Adipocyte (in vitro differentiated cells): Measurements from ENCODE around the gene GADL1.
A peak's percentile ranks its signal among the peaks of the same experiment; 100 is the strongest.

ENCODE experiments used
- DNase-seq: peaks from one replicate; pipeline ENCODE4 v3.0.0-alpha.2; 2015; ENCODE audit warnings: low read depth
- H3K27me3 ChIP-seq: replicated peaks from 2 replicates; pipeline ENCODE4 v1.7.0; 2013; ENCODE audit warnings: mild to moderate bottlenecking, low read length, moderate library complexity; ENCODE audit not compliant: control insufficient read depth, insufficient read depth
- H3K36me3 ChIP-seq: 2 replicates; pipeline ENCODE4 v1.7.0; 2013; ENCODE audit warnings: low read length, mild to moderate bottlenecking, moderate library complexity; ENCODE audit not compliant: control insufficient read depth, insufficient read depth, severe bottlenecking
- H3K4me1 ChIP-seq: 2 replicates; pipeline ENCODE4 v1.7.0; 2013; ENCODE audit warnings: mild to moderate bottlenecking, low read length, moderate library complexity; ENCODE audit not compliant: control insufficient read depth, insufficient read depth
- H3K4me3 ChIP-seq: 2 replicates; pipeline ENCODE4 v1.7.0; 2013; ENCODE audit warnings: mild to moderate bottlenecking, low read length, moderate library complexity
- H3K9ac ChIP-seq: 2 replicates; pipeline ENCODE4 v1.7.0; 2013; ENCODE audit warnings: mild to moderate bottlenecking, low read length, moderate library complexity
- H3K9me3 ChIP-seq: 2 replicates; pipeline ENCODE4 v1.7.0; 2013; ENCODE audit warnings: mild to moderate bottlenecking, low read length, moderate library complexity; ENCODE audit not compliant: control insufficient read depth

The GADL1 gene

GRCh38 chr3:30894521-30895251 lies at the start of gene GADL1:
GADL1 (minus strand) TSS chr3:30894661; CDS start chr3:30894614, 47 bp downstream.
- H3K4me1 ChIP-seq = peaks cover 8% of the 10 kb centered on the region
- H3K9ac ChIP-seq = peak within 1 kb of the TSS; percentile 38
- H3K4me3 ChIP-seq = peak within 1 kb of the TSS; percentile 86
- DNase-seq = peak; percentile 61
- H3K27me3 ChIP-seq = peaks cover 22% of the 10 kb centered on the region
- no peaks in the 10 kb centered on the region for H3K36me3 ChIP-seq
- no peaks in the 10 kb centered on the region for H3K9me3 ChIP-seq

GRCh38 chr3:30944124-30944523 lies 49.7 kb upstream of the GADL1 start:
- Histone ChIP-seq H3K27me3 (no peaks in the 10 kb centered on the region), H3K36me3 (no peaks in the 10 kb centered on the region), H3K9ac (no peak overlapping the region), H3K9me3 (peaks cover 9% of the 10 kb centered on the region), H3K4me3 (no peak overlapping the region), H3K4me1 (no peaks in the 10 kb centered on the region)
- DNase-seq = no peak

- H3K27me3 ChIP-seq = no peaks in the 10 kb centered on the region
- no peak overlapping the region for H3K9ac ChIP-seq
- H3K4me1 ChIP-seq = no peaks in the 10 kb centered on the region
- H3K36me3 ChIP-seq = no peaks in the 10 kb centered on the region
- H3K9me3 ChIP-seq = peaks cover 9% of the 10 kb centered on the region
- DNase-seq = no peak
- H3K4me3 ChIP-seq = no peak overlapping the region
Measured at GRCh38 chr3:30943206-30943605, 48.7 kb upstream of the GADL1 start.

- no peak overlapping the region for H3K9ac ChIP-seq
- no peak overlapping the region for H3K4me3 ChIP-seq
- H3K4me1 ChIP-seq = no peaks in the 10 kb centered on the region
- DNase-seq = no peak
- H3K9me3 ChIP-seq = peaks cover 9% of the 10 kb centered on the region
- no peaks in the 10 kb centered on the region for H3K36me3 ChIP-seq
- no peaks in the 10 kb centered on the region for H3K27me3 ChIP-seq
Measured at GRCh38 chr3:30941342-30941741, 46.9 kb upstream of the GADL1 start.

GRCh38 chr3:30940740-30941139 lies 46.3 kb upstream of the GADL1 start:
- DNase-seq = no peak
- Histone ChIP-seq H3K9ac (no peak overlapping the region), H3K4me3 (no peak overlapping the region), H3K36me3 (no peaks in the 10 kb centered on the region), H3K4me1 (no peaks in the 10 kb centered on the region), H3K27me3 (no peaks in the 10 kb centered on the region), H3K9me3 (peaks cover 9% of the 10 kb centered on the region)

- no peak overlapping the region for H3K9ac ChIP-seq
- H3K9me3 ChIP-seq = no peaks in the 10 kb centered on the region
- peak; percentile 57 for DNase-seq
- no peaks in the 10 kb centered on the region for H3K27me3 ChIP-seq
- H3K4me3 ChIP-seq = peak overlapping the region; percentile 31
- H3K4me1 ChIP-seq = no peaks in the 10 kb centered on the region
- no peaks in the 10 kb centered on the region for H3K36me3 ChIP-seq
Measured at GRCh38 chr3:30934208-30934550, 39.7 kb upstream of the GADL1 start.

GRCh38 chr3:30933478-30934207 lies 39.2 kb upstream of the GADL1 start:
- H3K27me3 ChIP-seq = no peaks in the 10 kb centered on the region
- H3K4me1 ChIP-seq = no peaks in the 10 kb centered on the region
- H3K9ac ChIP-seq = no peak overlapping the region
- peak overlapping the region; percentile 31 for H3K4me3 ChIP-seq
- no peaks in the 10 kb centered on the region for H3K36me3 ChIP-seq
- H3K9me3 ChIP-seq = no peaks in the 10 kb centered on the region
- no peak for DNase-seq

GRCh38 chr3:30932513-30933098 lies 38.1 kb upstream of the GADL1 start:
- no peaks in the 10 kb centered on the region for H3K36me3 ChIP-seq
- no peaks in the 10 kb centered on the region for H3K27me3 ChIP-seq
- no peak for DNase-seq
- no peak overlapping the region for H3K9ac ChIP-seq
- no peaks in the 10 kb centered on the region for H3K9me3 ChIP-seq
- no peaks in the 10 kb centered on the region for H3K4me1 ChIP-seq
- H3K4me3 ChIP-seq = no peak overlapping the region

- H3K9me3 ChIP-seq = peaks cover 25% of the 10 kb centered on the region
- no peaks in the 10 kb centered on the region for H3K27me3 ChIP-seq
- DNase-seq = peak; percentile 51
- peaks cover 4% of the 10 kb centered on the region for H3K4me1 ChIP-seq
- no peak overlapping the region for H3K9ac ChIP-seq
- no peak overlapping the region for H3K4me3 ChIP-seq
- no peaks in the 10 kb centered on the region for H3K36me3 ChIP-seq
Measured at GRCh38 chr3:30924763-30925162, 30.3 kb upstream of the GADL1 start.

- Histone ChIP-seq H3K4me3 (peak overlapping the region; percentile 9), H3K27me3 (no peaks in the 10 kb centered on the region), H3K9me3 (peaks cover 38% of the 10 kb centered on the region), H3K9ac (no peak overlapping the region), H3K36me3 (no peaks in the 10 kb centered on the region), H3K4me1 (no peaks in the 10 kb centered on the region)
- DNase-seq = no peak
Measured at GRCh38 chr3:30919564-30919963, 25.1 kb upstream of the GADL1 start.

- Histone ChIP-seq H3K4me3 (no peak overlapping the region), H3K9me3 (peaks cover 38% of the 10 kb centered on the region), H3K36me3 (no peaks in the 10 kb centered on the region), H3K27me3 (no peaks in the 10 kb centered on the region), H3K9ac (no peak overlapping the region), H3K4me1 (no peaks in the 10 kb centered on the region)
- no peak for DNase-seq
Measured at GRCh38 chr3:30918761-30919160, 24.3 kb upstream of the GADL1 start.
